Transverse colon (tissue), 4 donors: ENCODE measurements around the gene LHX3. TPM values are rescaled to one million over a fixed set of nuclear protein-coding genes. Genes with fewer than 3 reads are reported as not detected.

Source experiments
- DNase-seq: peaks from one replicate; pipeline ENCODE4 v3.0.0-alpha.2; 2019
- H3K27ac ChIP-seq, 4 donors: fragments of 200-600 bp; sonication (generic); 2 replicates each; pipeline ENCODE4 v1.5.1; 2016 to 2018; ENCODE audit warnings: inconsistent platforms in 4 of 4
- H3K27me3 ChIP-seq: fragments of 200-600 bp; sonication (generic); 2 replicates; pipeline ENCODE4 v1.5.1; 2017; ENCODE audit warnings: inconsistent platforms
- H3K36me3 ChIP-seq, 4 donors: fragments of 200-600 bp; sonication (generic); 2 replicates each; pipeline ENCODE4 v1.5.1; 2017 to 2019; ENCODE audit warnings: inconsistent platforms in 4 of 4
- H3K4me1 ChIP-seq, 4 donors: fragments of 200-600 bp; sonication (generic); 2 replicates each; pipeline ENCODE4 v1.5.1; 2017 to 2020; ENCODE audit warnings: inconsistent platforms in 4 of 4
- H3K4me3 ChIP-seq, 4 donors: fragments of 200-600 bp; sonication (generic); 1 replicate in 1 of 4; 2 replicates in 3 of 4; pipeline versions ENCODE4 v1.5.1 to v1.6.1; 2017 to 2019; ENCODE audit warnings: inconsistent platforms in 4 of 4
- H3K9me3 ChIP-seq, 2 donors: fragments of 200-600 bp; sonication (generic); 2 replicates each; pipeline ENCODE4 v1.5.1; 2017 to 2019; ENCODE audit warnings: inconsistent platforms in 2 of 2
- EP300 ChIP-seq: sonication (generic); formaldehyde crosslinking; IDR thresholded peaks from one replicate; pipeline ENCODE4 v1.6.1; 2017; ENCODE audit warnings: antibody characterized with exemption, low read depth
- POLR2A ChIP-seq: fragments of 450-650 bp; IDR thresholded peaks from one replicate; pipeline ENCODE4 v1.6.1; 2016; ENCODE audit warnings: antibody characterized with exemption, mild to moderate bottlenecking, moderate library complexity
- POLR2AphosphoS5 ChIP-seq, 3 donors: sonication (generic); formaldehyde crosslinking; IDR thresholded peaks; one replicate each; pipeline ENCODE4 v1.6.1; 2016; ENCODE audit warnings: antibody characterized with exemption in 3 of 3
- WGBS, 2 donors: methylation state at CpG; one replicate each; pipeline ENCODE4 v1.1.5; 2018; ENCODE audit warnings: low coverage in 1 of 2; 5-methylcytosine and 5-hydroxymethylcytosine counted together
- in situ Hi-C, 4 donors: fragments of 200-750 bp; cut with MboI; loops; one replicate each; pipeline versions ENCODE4 v1.15.0 to v1.15.1; 2017; ENCODE audit warnings: low sequenced_read_pairs in 3 of 4, low pct_ligation_motif_present in 1 of 4, low pct_unique_long_range_greater_than_20kb in 1 of 4
- intact Hi-C: fragments of 100-400 bp; cut with DNase I; formaldehyde crosslinking; loops from one replicate; pipeline ENCODE4 v1.15.1; 2023; ENCODE audit warnings: low total_unique reads
- total RNA-seq, 4 donors: library from RNA; depleted of rRNA; stranded (reverse); fragments of >200 nt; gene quantifications; one replicate each; pipeline ENCODE4 v1.1.0, GENCODE V29; 2016
- TF ChIP-seq, protein P1 (sequence below), 5 experiments: fragments of 200-600 bp in 3 of 5; fragments of 450-650 bp in 2 of 5; sonication (generic) in 3 of 5; IDR thresholded peaks; 1 replicate in 2 of 5; 2 replicates in 3 of 5; pipeline ENCODE4 v1.5.1; 2016 to 2017; ENCODE audit warnings: antibody characterized with exemption in 5 of 5, inconsistent platforms in 3 of 5, mild to moderate bottlenecking in 2 of 5, moderate library complexity in 1 of 5

The LHX3 gene
- total RNA-seq, 4 donors from 2014 or later = not detected

DNA sequence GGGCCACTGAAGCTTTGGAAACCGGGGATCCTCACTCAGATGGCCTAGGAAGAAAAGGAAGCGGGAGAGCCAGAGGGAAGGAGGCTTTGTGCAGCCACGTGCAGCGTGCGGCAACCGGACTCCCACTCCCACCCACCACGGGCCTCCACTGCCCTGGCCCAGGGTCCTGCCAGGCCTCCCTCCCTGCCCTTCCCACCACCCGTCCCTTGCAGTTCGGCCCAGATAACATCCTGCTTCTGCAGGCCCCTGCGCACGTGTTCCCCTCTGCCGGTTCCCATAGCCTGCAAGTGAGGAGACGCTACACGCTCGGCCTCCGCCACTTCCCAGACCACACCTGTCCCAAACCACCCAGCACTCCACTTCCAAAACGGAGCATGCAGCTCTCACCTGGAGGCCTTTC is 4.3 kb upstream of the LHX3 start:
- TF ChIP-seq POLR2A (no peak), EP300 (no peak), POLR2AphosphoS5 (IDR thresholded peaks at IDR 0.05) (no peak)
- TF ChIP-seq, protein P1, sequence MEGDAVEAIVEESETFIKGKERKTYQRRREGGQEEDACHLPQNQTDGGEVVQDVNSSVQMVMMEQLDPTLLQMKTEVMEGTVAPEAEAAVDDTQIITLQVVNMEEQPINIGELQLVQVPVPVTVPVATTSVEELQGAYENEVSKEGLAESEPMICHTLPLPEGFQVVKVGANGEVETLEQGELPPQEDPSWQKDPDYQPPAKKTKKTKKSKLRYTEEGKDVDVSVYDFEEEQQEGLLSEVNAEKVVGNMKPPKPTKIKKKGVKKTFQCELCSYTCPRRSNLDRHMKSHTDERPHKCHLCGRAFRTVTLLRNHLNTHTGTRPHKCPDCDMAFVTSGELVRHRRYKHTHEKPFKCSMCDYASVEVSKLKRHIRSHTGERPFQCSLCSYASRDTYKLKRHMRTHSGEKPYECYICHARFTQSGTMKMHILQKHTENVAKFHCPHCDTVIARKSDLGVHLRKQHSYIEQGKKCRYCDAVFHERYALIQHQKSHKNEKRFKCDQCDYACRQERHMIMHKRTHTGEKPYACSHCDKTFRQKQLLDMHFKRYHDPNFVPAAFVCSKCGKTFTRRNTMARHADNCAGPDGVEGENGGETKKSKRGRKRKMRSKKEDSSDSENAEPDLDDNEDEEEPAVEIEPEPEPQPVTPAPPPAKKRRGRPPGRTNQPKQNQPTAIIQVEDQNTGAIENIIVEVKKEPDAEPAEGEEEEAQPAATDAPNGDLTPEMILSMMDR (IDR thresholded peaks at IDR 0.05) = no peak
- intact Hi-C loops = no loop called here
- no peak for DNase-seq
- Histone ChIP-seq H3K4me1 (peaks cover 0 to 4% (median 0%) of the 10 kb centered on the region in 4 donors), H3K27ac (no peak overlapping the region), H3K9me3 (no peaks in the 10 kb centered on the region), H3K36me3 (peaks cover 0 to 16% (median 1%) of the 10 kb centered on the region in 4 donors), H3K4me3 (no peak overlapping the region), H3K27me3 (peaks cover 15% of the 10 kb centered on the region)
- in situ Hi-C loops = no loop called here
- 96% methylated on average over 17 of the region's 17 CpGs; no CpG with 5 or more reads in 1 of the 2 donors for WGBS, 2 donors

DNA sequence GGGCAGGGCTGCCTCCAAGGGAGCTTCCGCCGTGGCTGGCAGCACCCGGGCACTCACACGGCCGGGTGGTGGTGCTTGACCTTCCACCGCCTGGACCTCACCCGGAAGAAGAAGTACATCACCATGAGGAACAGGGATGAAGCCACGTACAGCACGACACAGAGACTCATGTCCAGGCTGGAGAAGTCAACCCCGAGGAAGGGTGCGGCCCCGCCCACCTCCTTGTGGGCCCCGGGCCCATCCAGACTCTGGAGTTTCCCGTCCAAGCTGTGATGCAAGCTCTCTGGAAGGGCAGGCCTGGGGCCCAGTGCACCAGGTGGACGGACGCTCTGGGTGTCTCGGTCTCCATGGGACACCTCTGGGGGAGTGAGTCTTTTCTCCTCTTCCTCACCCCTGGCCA is 3.7 kb upstream of the LHX3 start:
- no peak for DNase-seq
- 89% methylated on average over 17 of the region's 17 CpGs; no CpG with 5 or more reads in 1 of the 2 donors for WGBS, 2 donors
- in situ Hi-C loops (no loop called here), intact Hi-C loops (no loop called here)
- Histone ChIP-seq H3K4me3 (no peak overlapping the region), H3K36me3 (peaks cover 0 to 10% (median 0%) of the 10 kb centered on the region in 4 donors), H3K4me1 (peaks cover 0 to 4% (median 0%) of the 10 kb centered on the region in 4 donors), H3K27ac (no peak overlapping the region), H3K9me3 (no peaks in the 10 kb centered on the region), H3K27me3 (peaks cover 20% of the 10 kb centered on the region)
- TF ChIP-seq EP300 (no peak), POLR2A (no peak), POLR2AphosphoS5 (IDR thresholded peaks at IDR 0.05) (no peak)
- TF ChIP-seq, protein P1 (IDR thresholded peaks at IDR 0.05) = no peak

DNA sequence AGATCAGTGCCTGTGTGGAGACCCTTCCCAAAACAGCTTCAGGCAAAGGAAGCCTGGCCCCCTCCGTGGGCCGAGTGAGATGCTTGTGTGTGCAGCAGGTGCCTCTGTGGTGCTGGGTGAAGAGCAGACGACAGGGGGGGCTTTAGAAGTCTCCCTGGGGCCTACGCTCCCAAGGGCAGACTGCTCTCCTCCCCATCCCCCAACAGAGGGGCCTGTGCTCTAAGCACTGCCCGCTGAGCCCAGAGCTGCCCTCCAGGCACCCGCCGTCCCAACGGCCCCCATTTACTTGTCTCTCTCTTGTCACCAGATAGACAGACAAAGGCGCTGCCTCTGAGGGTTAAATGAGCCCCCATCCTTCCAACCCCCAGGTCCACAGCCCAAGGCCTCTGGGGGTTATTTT is 2.7 kb upstream of the LHX3 start:
- DNase-seq = no peak
- Histone ChIP-seq H3K27me3 (peaks cover 31% of the 10 kb centered on the region), H3K9me3 (no peaks in the 10 kb centered on the region), H3K4me1 (peaks cover 0 to 4% (median 0%) of the 10 kb centered on the region in 4 donors), H3K27ac (no peak overlapping the region), H3K4me3 (no peak overlapping the region), H3K36me3 (peaks cover 0 to 9% (median 0%) of the 10 kb centered on the region in 4 donors)
- TF ChIP-seq EP300 (no peak), POLR2A (no peak), POLR2AphosphoS5 (IDR thresholded peaks at IDR 0.05) (no peak)
- intact Hi-C loops (no loop called here), in situ Hi-C loops (no loop called here)
- WGBS, 2 donors = 90 to 91% methylated on average over 2 to 9 of the region's 9 CpGs

DNA sequence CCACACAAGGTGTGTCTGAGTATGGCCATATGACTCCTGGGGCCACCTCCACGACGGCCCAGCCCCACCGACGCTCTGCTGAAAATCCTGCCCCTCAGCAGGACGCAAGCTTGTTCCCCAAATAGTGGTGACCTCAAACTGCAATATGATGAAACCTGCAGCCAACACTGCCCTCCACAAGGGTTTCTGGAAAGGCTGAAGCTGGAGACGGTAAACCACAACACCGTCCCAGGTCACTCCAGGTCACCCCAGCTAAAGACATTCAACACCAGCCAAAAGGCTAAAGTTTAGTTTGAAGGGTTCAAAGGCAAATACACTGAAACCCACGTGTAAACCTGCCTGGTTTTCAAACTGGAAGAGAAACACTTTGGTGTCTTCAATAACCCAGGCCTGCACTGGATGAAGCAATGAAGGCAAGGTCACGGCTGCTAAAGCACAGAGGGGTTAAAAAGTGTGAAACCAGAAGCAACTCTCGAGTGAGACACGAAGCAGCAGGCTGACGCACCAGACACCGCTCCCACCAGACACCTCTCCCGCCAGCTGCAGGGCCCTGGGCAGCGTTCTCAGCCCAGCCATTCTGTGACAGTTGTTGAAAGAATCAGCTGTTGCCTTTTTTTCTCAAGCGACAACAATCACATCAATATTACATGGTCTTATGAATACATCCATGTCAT is 1.8 kb upstream of the LHX3 start:
- Histone ChIP-seq H3K9me3 (no peaks in the 10 kb centered on the region), H3K36me3 (peaks cover 0 to 9% (median 0%) of the 10 kb centered on the region in 4 donors), H3K27ac (no peak overlapping the region), H3K27me3 (peaks cover 39% of the 10 kb centered on the region), H3K4me3 (no peak overlapping the region), H3K4me1 (peaks cover 0 to 4% (median 0%) of the 10 kb centered on the region in 4 donors)
- DNase-seq = no peak
- TF ChIP-seq EP300 (no peak), POLR2A (no peak), POLR2AphosphoS5 (IDR thresholded peaks at IDR 0.05) (no peak)
- TF ChIP-seq, protein P1 (IDR thresholded peaks at IDR 0.05) = no peak
- WGBS, 2 donors = 60 to 80% methylated on average over 3 to 16 of the region's 16 CpGs
- in situ Hi-C loops = no loop called here
- intact Hi-C loops = no loop called here
